SK-N-SH (cell line): ENCODE results near the gene MCTP1.

Source experiments
- CTCF ChIP-seq: fragments of 200-600 bp; sonication (generic); IDR thresholded peaks from 2 replicates; pipeline ENCODE4 v1.6.1; 2017; ENCODE audit warnings: antibody characterized with exemption, mild to moderate bottlenecking, moderate library complexity
- FOXJ3 ChIP-seq: sonication (generic); formaldehyde crosslinking; IDR thresholded peaks from 2 replicates; pipeline ENCODE4 v1.5.1; 2020; ENCODE audit warnings: mild to moderate bottlenecking, missing genetic modification reagents
- JUND ChIP-seq: IDR thresholded peaks from 2 replicates; pipeline ENCODE4 v1.4.0; 2012
- POLR2AphosphoS5 ChIP-seq: IDR thresholded peaks from 2 replicates; pipeline ENCODE4 v1.6.1; 2012; ENCODE audit warnings: low read depth, low read length
- RCOR1 ChIP-seq: fragments of 150-350 bp; IDR thresholded peaks from 2 replicates; pipeline ENCODE4 v1.6.1; 2017; ENCODE audit warnings: antibody characterized with exemption, low read length
- RFX5 ChIP-seq: IDR thresholded peaks from 2 replicates; pipeline ENCODE4 v1.6.1; 2012; ENCODE audit warnings: mild to moderate bottlenecking, improper control_type of control experiment, low read length
- SMC3 ChIP-seq: IDR thresholded peaks from 2 replicates; pipeline ENCODE4 v1.6.1; 2012; ENCODE audit warnings: low read depth, low read length, improper control_type of control experiment
- TCF12 ChIP-seq: IDR thresholded peaks from 2 replicates; pipeline ENCODE4 v1.4.0; 2012
- TF ChIP-seq, protein P1 (sequence below): IDR thresholded peaks from 2 replicates; pipeline ENCODE4; 2012

DNA sequence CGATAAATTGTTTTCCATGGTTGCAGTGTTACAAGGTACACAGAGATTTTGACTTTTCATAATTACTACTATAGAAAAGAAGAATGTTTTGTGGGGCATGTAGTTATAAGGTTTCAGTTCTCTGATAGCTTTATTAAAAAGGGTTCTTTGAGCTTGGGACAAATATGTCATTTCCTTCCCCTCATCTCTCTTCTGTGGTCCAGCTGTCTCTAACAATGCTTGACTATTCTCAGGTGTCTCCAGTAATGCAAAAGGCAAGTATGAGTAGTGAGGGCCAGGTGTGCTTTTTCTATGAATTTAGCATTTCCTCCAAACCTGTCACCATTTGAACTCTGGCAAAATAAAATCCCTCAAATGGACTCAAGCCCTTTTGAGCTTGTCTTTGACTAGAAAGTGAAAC is 582.2 kb downstream of the MCTP1 start:
- TF ChIP-seq CTCF (no peak), RFX5 (no peak), SMC3 (no peak), JUND (no peak), POLR2AphosphoS5 (no peak), RCOR1 (no peak), TCF12 (no peak), FOXJ3 (CRISPR knock-in tag) (no peak)
- TF ChIP-seq, protein P1, sequence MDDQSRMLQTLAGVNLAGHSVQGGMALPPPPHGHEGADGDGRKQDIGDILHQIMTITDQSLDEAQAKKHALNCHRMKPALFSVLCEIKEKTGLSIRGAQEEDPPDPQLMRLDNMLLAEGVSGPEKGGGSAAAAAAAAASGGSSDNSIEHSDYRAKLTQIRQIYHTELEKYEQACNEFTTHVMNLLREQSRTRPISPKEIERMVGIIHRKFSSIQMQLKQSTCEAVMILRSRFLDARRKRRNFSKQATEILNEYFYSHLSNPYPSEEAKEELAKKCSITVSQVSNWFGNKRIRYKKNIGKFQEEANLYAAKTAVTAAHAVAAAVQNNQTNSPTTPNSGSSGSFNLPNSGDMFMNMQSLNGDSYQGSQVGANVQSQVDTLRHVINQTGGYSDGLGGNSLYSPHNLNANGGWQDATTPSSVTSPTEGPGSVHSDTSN = no peak
